OCI-LY7 (cell line): ENCODE data around the gene KNCN. TPM values are rescaled to one million over a fixed set of nuclear protein-coding genes. Genes with fewer than 3 reads are reported as not detected.

ENCODE experiments used
- BruUV-seq: library from RNA; stranded (reverse); fragments of 400-500 nt; replicated peaks from 2 replicates; lab custom pipeline; 2021; lab: Mats Ljungman, UMichigan
- CTCF ChIA-PET: fragments of 300-600 bp; sonication (Branson Sonifier 250); formaldehyde crosslinking; loops from one replicate; lab custom pipeline; 2022; ENCODE audit warnings: antibody characterized with exemption; ENCODE audit not compliant: unreplicated experiment; lab: Charles Lee
- POLR2A ChIA-PET: fragments of 300-600 bp; sonication (Branson Sonifier 250); formaldehyde crosslinking; loops from one replicate; lab custom pipeline; 2022; ENCODE audit warnings: antibody characterized with exemption; lab: Charles Lee
- DNase-seq: peaks from one replicate; pipeline ENCODE4 v3.0.0-alpha.2; 2015; ENCODE audit warnings: low spot score
- H2AFZ ChIP-seq: fragments of 200-600 bp; sonication (generic), shearing (Covaris generic); 2 replicates; pipeline ENCODE4 v1.6.1; 2014; ENCODE audit warnings: mild to moderate bottlenecking, antibody characterized with exemption, low read length, moderate library complexity
- H3K27ac ChIP-seq: fragments of 200-600 bp; sonication (generic); 2 replicates; pipeline ENCODE4 v1.5.1; 2014; ENCODE audit warnings: mixed run types, low read depth, mild to moderate bottlenecking, moderate library complexity, low read length, inconsistent platforms; ENCODE audit not compliant: poor library complexity, severe bottlenecking
- H3K36me3 ChIP-seq: fragments of 200-600 bp; sonication (generic); 2 replicates; pipeline ENCODE4 v1.6.1; 2014; ENCODE audit warnings: mild to moderate bottlenecking, antibody characterized with exemption, low read length, moderate library complexity, mixed read lengths; ENCODE audit not compliant: insufficient read depth
- H3K4me1 ChIP-seq: fragments of 200-600 bp; sonication (generic); 2 replicates; pipeline ENCODE4 v1.5.1; 2014; ENCODE audit warnings: mild to moderate bottlenecking, low read length; ENCODE audit not compliant: insufficient read depth, poor library complexity, severe bottlenecking
- H3K4me2 ChIP-seq: fragments of 200-600 bp; sonication (generic); 2 replicates; pipeline ENCODE4 v1.6.1; 2014; ENCODE audit warnings: mild to moderate bottlenecking, low read length
- H3K4me3 ChIP-seq: fragments of 200-600 bp; sonication (generic); 2 replicates; pipeline ENCODE4 v1.5.1; 2014; ENCODE audit warnings: mild to moderate bottlenecking, low read depth, low read length; ENCODE audit not compliant: poor library complexity, severe bottlenecking
- H3K79me2 ChIP-seq: fragments of 200-600 bp; sonication (generic); 2 replicates; pipeline ENCODE4 v1.6.1; 2016; ENCODE audit warnings: low read depth, mild to moderate bottlenecking, low read length, moderate library complexity, mixed read lengths; ENCODE audit not compliant: insufficient read depth
- H3K9me2 ChIP-seq: fragments of 200-600 bp; sonication (generic); 2 replicates; pipeline ENCODE4 v1.6.1; 2016; ENCODE audit warnings: mild to moderate bottlenecking, low read length, mixed read lengths; ENCODE audit not compliant: insufficient read depth
- H3K9me3 ChIP-seq: fragments of 200-600 bp; sonication (generic); 2 replicates; pipeline ENCODE4 v1.6.1; 2014; ENCODE audit warnings: mild to moderate bottlenecking, mixed run types, low read length, mixed read lengths
- H4K20me1 ChIP-seq: fragments of 200-600 bp; sonication (generic); 2 replicates; pipeline ENCODE4 v1.6.1; 2014; ENCODE audit warnings: mild to moderate bottlenecking, antibody characterized with exemption, low read length, moderate library complexity, mixed read lengths; ENCODE audit not compliant: insufficient read depth
- CTCF ChIP-seq: fragments of 200-600 bp; sonication (generic); conservative IDR thresholded peaks from 2 replicates; pipeline ENCODE4 v1.5.1; 2014; ENCODE audit warnings: mild to moderate bottlenecking, antibody characterized with exemption, low read length, moderate library complexity, mixed read lengths
- EZH2phosphoT487 ChIP-seq: fragments of 200-600 bp; sonication (generic); IDR thresholded peaks from 2 replicates; pipeline ENCODE4 v1.6.1; 2018; ENCODE audit warnings: low read depth, borderline replicate concordance, mild to moderate bottlenecking, mixed run types, antibody characterized with exemption, low read length, moderate library complexity, mixed read lengths
- intact Hi-C: fragments of 100-400 bp; cut with micrococcal nuclease; formaldehyde crosslinking; loops from one replicate; pipeline ENCODE4 v1.10.0; 2022; ENCODE audit not compliant: unreplicated experiment
- total RNA-seq, 2 experiments: library from RNA; depleted of rRNA in 1 of 2; stranded (reverse); fragments of >200 nt in 1 of 2; shearing (Covaris generic) in 1 of 2; gene quantifications; 2 replicates each; pipeline ENCODE4 v1.2.3, GENCODE V29; 2014 to 2022

Gene KNCN
- total RNA-seq, 2 experiments from 2014 or later, result not detected

- DNase-seq, result no peak
- H3K79me2 ChIP-seq, result no peaks in the 10 kb centered on the region
- H2AFZ ChIP-seq, result no peak overlapping the region
- CTCF ChIA-PET, result no interaction called here
- BruUV-seq, result no TSS peak
- H3K4me1 ChIP-seq, result no peaks in the 10 kb centered on the region
- H3K9me2 ChIP-seq, result no peaks in the 10 kb centered on the region
- peaks cover 17% of the 10 kb centered on the region; the same call in 1 of the 2 replicates for H3K36me3 ChIP-seq
- no peaks in the 10 kb centered on the region for H3K9me3 ChIP-seq
- intact Hi-C loops, result no loop called here
- TF ChIP-seq CTCF (no peak), EZH2phosphoT487 (no peak)
- H3K4me3 ChIP-seq, result no peak overlapping the region
- POLR2A ChIA-PET, result no interaction called here
- H3K4me2 ChIP-seq, result no peak overlapping the region
- no peak overlapping the region for H3K27ac ChIP-seq
- no peaks in the 10 kb centered on the region for H4K20me1 ChIP-seq
Observed at GRCh38 chr1:46582972-46583371, 31.5 kb upstream of the KNCN start.

- intact Hi-C loops, result no loop called here
- no peak overlapping the region for H3K27ac ChIP-seq
- H3K4me3 ChIP-seq, result no peak overlapping the region
- CTCF ChIA-PET, result no interaction called here
- no peak overlapping the region for H3K4me2 ChIP-seq
- H3K79me2 ChIP-seq, result no peaks in the 10 kb centered on the region
- no peak overlapping the region for H2AFZ ChIP-seq
- no peaks in the 10 kb centered on the region for H3K9me3 ChIP-seq
- H4K20me1 ChIP-seq, result no peaks in the 10 kb centered on the region
- no peak for TF ChIP-seq CTCF
- TF ChIP-seq EZH2phosphoT487, result no peak
- BruUV-seq, result no TSS peak
- H3K9me2 ChIP-seq, result no peaks in the 10 kb centered on the region
- no peaks in the 10 kb centered on the region for H3K4me1 ChIP-seq
- H3K36me3 ChIP-seq, result peaks cover 17% of the 10 kb centered on the region; the same call in 1 of the 2 replicates
- POLR2A ChIA-PET, result no interaction called here
- no peak for DNase-seq
Observed at GRCh38 chr1:46581681-46582455, 30.4 kb upstream of the KNCN start.
